GM19395 (cell line): ENCODE data around the gene HABP2.
A peak's percentile ranks its signal among the peaks of the same experiment; 100 is the strongest.

ENCODE experiments used
- ATAC-seq: cut with Tn5 transposase; IDR thresholded peaks from one replicate; pipeline ENCODE4 v1.9.1; 2021; ENCODE audit warnings: mild to moderate bottlenecking, moderate library complexity; ENCODE audit not compliant: unreplicated experiment

HABP2 gene

DNA sequence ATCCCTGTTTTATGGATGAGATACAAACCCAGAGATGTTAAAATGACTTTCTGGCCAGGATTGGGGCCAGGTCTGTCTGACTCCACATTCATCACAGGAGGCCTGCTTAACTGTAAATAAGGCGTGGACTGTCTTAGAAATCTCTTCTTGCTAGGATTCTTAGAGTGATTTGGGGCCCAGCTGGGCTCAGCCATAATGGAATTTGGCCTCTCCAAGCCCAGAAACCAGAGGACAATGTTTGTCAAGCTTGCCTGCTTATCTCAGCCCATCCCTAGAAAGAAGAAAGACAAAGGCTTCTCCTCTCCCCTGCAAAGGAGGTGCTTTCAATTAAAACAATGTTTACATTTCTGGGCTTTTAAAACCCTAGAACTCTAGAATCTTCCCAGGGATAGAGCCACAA, 2.9 kb downstream of the HABP2 start:
- ATAC-seq, result no peak

GRCh38 chr10:113557424-113557862, 4.6 kb downstream of the HABP2 start:
- no peak for ATAC-seq

- ATAC-seq, result no peak
Observed at GRCh38 chr10:113557903-113558321, 5.1 kb downstream of the HABP2 start.

DNA sequence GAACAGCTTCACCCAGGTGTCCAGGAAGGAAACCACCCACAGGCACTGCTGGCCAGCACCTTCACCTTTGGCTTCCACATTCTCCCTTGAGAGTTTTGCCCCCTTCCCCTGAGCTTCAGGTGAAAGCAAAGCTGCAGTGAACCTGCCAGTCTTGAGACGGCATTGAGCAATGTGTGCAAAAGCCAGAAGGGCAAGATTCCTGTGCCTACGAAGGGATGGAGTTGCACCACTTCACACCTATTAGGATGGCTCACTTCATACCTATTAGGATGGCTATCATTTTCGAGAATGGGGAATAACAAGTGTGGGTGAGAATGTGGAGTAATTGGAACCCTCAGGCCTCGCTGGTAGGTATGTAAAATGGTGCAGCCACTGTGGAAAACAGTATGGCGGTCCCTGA, 7.2 kb downstream of the HABP2 start:
- ATAC-seq, result no peak

DNA sequence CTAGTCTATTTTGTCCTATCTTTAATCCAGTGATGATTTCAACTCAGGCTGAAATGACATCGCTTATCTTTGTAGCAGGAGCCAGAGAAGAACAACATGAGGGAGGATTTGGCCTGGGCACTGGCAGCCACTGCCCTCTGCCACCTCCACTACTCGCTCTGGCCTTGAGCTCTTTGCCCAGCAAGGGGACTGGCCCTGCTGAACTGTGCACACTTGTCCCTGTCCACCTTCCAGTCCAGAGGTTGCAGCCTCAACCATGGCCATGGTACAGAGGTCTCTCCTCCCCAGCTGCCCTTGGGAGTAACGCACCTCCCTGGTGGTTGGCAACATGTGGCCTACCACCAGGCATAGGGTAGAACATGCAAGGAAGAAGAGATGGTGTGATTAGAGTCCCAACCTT, 8.4 kb downstream of the HABP2 start:
- no peak for ATAC-seq

DNA sequence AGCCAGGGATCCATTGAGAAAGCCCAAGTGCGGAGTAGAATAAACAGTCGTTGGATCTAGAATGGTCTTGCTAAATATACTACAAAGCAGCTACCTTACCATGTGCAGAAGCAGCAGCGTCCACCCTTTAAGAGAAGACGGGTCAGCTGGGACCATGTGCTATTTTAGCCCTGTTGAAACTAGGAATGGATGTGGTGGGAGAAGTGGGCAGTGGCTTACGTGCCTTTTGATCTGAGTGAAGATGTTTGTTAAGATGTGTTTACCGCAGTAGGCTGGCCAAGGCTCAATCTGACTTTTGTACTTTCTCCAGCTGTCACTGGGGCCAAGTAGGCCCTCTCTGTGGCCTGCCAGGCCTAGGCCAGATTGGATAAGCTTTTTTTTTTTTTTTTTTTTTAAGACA, 9.2 kb downstream of the HABP2 start:
- no peak for ATAC-seq

GRCh38 chr10:113562704-113563103, 9.9 kb downstream of the HABP2 start:
- no peak for ATAC-seq

DNA sequence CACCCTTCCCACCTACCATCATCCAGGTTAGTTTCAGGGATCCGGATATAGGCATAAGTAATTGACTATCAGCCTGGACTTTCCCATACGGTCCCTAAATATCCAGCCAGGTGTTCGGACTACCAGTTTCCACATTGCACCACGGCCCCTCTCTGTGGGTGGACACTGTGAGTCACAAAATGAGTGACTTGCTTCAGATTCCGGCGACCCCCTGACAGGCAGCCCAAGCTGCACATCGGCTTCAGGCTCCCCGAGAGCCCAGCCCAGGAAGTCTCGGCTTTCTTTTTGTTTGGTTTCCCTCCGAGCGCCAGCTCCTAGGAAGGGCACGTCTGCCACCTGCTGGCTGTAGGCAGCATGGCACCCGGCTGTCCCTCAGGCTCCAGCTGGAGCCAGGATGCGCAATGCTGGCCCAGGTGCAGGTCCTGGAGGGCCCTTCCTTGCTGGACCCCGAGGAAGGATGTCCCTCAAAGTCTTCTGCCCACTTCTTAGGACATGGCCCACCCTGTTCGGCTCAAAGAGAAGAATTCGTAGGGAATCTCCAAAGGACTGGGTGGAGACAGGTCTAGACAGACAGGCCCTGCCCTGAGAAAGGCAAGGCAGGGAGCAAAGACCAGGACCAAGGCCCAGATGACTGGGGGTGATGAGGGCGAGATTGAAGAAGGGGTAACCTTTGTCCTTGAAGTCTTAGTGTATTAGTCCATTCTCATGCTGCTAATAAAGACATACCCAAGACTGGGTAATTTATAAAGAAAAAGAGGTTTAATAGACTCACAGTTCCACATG, 10.6 kb downstream of the HABP2 start:
- ATAC-seq, result peak; percentile 99

DNA sequence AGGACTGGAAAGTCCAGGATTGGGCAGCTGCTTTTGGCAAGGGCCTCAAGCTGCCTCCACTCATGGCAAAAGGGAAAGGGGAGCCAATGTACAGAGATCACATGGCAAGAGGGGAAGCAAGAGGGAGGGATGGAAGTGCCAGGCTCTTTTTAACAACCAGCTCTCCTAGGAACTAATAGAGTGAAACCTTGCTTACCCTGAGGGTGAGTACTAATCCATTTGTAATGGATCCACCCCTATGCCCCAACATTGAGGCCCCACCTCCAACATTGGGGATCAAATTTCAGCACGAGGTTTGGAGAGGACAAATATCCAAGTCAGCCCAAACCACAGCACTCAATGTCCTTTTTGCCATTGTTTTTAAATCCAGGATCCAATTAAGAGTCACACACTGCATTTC, 12.5 kb downstream of the HABP2 start:
- no peak for ATAC-seq

- ATAC-seq, result no peak
Observed at GRCh38 chr10:113566888-113567287, 14.0 kb downstream of the HABP2 start.

- ATAC-seq, result no peak
Observed at GRCh38 chr10:113569576-113569975, 16.7 kb downstream of the HABP2 start.

DNA sequence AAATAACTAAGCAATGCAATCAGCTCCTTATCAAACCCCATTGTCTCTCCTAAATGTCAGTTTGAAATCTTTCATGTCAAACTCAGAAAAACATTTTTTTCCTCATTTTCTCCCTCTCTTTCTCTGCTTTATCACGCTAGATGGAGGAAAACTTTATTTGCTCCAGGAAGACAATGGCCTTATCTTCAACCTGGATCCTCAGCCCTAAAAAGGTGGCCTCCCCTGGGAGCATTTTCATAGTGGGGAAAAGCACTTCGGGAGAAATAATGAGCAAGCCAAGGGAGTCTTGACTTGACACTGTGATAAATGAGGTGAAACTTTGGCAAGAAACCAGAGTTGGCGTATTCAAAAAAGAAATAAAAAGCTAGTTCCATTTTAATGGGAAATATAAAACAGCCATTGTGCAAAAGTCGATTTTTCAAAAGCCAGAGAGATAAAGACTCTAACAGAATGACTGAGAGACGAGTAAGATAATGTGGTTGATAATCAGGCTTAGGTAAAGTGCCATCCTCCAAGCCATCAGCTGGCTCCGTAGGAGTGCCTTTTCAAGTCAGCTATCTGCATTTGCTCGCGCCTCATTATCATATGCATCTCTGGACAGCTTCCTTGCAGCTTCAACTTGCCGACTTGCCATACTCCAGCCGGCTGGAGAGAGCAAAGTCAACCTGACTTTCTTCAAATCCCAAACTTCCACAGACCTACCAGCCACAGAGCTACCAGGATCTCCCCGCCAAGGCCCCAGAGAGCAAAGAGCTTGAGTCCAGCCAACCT, 19.9 kb downstream of the HABP2 start:
- no peak for ATAC-seq

DNA sequence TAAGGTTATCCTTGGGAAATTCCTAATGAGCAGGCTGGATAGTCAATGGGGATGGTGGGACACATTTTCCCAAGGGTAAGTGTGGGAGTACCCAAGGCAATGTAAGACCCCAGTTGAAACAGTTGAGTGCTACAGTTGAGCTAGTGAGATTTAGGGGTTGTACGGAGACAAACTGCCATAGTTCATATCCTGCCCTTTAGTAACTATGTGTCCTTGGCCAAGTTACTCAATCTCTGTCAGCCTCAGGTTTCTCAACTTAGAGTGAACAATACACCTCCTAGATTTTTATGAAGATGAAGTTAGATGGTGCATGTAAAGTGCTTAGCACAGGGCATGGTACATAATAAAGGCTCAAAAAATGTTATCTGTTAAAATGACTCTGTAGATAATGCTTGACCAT, 20.5 kb downstream of the HABP2 start:
- no peak for ATAC-seq

DNA sequence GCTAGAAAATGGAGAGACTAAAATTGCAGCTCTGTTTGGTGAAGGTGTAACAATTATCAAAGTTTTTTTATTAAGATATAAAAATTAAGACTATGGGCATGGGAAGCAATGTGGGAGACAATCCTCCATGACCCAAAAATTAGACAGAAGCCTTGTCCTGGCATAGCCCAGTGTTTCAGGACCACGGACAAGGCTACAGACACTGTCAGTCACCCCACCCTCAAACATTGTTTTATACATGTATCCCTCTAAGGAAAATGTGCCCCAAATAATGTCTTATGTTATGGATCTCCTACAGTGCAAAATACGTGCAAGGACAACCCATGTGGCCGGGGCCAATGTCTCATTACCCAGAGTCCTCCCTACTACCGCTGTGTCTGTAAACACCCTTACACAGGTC, 24.0 kb downstream of the HABP2 start:
- ATAC-seq, result no peak

DNA sequence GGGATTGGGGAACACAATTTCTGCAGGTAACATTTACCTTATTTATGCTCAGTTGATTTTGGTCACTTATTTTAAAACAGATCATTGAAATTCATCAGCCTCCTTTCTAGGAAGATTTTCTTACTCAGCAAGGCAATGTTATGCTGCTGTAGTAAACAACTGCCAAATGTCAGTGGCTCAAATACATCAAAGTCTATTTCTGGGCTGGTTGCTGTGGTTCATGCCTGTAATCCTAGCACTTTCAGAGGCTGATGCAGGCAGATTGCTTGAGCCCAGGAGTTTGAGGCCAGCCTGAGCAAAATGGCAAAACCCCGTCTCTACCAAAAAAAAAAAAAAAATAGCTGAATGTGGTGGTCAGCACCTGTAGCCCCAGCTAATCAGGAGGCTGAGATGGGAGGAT, 25.9 kb downstream of the HABP2 start:
- no peak for ATAC-seq

GRCh38 chr10:113581092-113581491, 28.2 kb downstream of the HABP2 start:
- ATAC-seq, result no peak

- ATAC-seq, result no peak
Observed at GRCh38 chr10:113583571-113583970, 30.7 kb downstream of the HABP2 start.

DNA sequence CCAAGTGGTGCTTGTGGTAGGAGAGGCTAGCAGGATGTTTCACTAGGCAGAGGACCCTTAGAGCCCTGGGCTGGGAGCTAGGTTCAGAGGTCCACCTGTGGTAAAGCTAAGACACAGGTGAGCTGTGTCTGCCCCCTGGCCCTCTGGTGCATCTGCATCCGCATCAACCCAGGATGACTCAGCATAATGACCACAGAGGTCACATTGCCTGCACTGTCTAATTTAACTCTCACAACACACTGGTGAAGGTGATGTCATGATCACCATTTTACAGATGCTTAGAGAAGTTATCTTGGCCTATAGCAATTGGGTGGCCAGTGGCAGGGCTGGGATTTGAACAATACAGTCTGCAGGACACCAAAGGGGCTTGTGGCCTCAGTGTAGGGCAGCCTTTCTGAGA, 33.1 kb downstream of the HABP2 start:
- ATAC-seq, result no peak

DNA sequence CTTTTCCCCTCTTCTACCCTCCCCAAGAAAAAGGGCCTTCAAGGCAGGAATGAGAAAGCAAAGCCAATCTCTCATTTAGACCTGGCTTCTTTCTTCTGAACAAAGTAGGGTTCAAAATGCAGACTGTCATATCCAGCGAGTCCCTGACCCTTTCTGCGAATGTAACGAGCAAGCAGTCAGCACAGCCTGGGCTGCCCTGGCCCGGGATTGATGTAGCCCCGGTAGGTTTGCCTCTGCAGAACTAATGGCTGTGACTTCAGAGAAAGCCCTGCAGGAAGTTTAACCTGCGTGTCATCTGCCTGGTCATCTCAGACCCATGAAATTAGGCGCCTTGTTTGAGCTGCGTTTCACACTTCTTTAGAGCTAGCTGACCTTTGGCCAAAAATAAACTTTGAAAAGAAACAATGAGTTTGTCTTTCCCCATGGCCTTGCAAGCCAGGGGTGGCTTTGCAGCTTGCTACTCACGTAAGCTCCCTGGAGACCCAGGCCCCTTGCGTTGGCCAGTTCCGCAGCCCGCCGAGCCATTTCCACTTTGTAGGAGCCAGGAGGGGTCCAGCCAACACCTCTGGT, 36.4 kb downstream of the HABP2 start:
- ATAC-seq, result no peak

DNA sequence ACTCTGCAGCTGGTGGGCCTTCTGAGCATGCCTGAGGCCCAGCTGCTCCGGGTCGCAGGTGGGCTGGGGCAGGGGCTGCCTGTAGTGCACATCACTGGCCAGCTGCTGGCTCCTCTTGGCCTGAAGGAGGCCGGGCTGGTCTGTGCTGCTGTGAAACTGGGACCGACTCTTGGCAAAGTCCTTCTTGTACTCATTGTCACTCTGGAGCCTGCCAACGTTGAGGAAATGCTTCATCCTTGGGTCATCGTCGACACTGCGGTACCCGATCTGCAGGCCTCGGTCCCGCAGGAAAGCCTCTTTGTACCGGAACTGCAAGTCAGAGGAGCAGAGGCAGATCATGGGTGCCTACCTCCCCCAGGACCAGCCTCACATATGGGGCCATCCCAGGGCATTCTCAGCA, 37.7 kb downstream of the HABP2 start:
- no peak for ATAC-seq

DNA sequence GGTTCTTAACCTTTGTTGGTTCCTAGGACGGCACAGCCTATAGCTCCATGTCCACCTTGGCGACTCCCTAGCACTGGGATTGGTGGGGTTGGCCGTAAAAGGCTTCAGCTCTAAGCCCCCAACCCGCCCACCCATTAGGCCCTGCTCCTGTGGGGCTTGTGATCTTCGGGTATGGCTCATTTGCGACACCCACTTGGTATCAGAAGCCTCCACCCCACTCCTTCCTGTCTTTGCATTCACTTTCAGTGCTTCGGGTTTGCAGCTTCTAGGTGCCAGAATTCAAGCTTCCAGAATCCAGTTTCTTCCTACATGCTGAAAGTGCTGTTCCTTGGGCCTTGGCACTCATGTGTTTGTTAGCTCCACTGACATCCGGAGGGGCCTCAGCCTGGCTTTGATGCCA, 39.5 kb downstream of the HABP2 start:
- no peak for ATAC-seq

DNA sequence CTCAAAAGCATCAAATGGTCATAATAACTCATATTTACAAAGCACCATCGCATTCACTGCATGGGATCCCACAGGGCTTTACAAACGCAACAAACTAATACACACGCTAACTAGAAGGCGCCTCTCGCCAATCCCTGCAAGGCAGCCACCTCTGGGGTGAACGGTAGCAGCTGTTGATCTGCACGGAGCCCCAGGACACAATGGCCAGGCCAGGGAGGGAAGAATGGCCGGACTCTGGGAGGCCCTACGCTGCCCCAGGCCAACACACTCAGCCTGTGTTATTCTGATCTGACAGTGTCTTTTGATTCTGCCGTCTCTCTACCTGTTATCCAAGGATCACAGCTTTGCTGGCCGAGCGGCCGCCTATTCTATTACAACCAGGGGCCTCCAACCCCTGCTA, 41.8 kb downstream of the HABP2 start:
- no peak for ATAC-seq
